HFFc6 (cell line): ENCODE data around the gene OR1S2. TPM values are rescaled to one million over a fixed set of nuclear protein-coding genes. Genes with fewer than 3 reads are reported as not detected.

Source experiments
- DNase-seq: peaks from one replicate; pipeline ENCODE4 v3.0.0-alpha.2; 2018
- H3K27ac Mint-ChIP-seq: 2 replicates; pipeline ENCODE4 v1.8.0; 2020; ENCODE audit warnings: mild to moderate bottlenecking, mixed read lengths
- H3K27me3 Mint-ChIP-seq: 2 replicates; pipeline ENCODE4 v1.8.0; 2021; ENCODE audit warnings: mild to moderate bottlenecking, moderate library complexity, mixed read lengths; ENCODE audit not compliant: insufficient read depth
- H3K36me3 Mint-ChIP-seq: 2 replicates; pipeline ENCODE4 v1.8.0; 2021; ENCODE audit warnings: low read depth, mixed read lengths
- H3K4me1 Mint-ChIP-seq: 2 replicates; pipeline ENCODE4 v1.8.0; 2020; ENCODE audit warnings: low read depth, mixed read lengths
- H3K4me3 Mint-ChIP-seq: 2 replicates; pipeline ENCODE4 v1.8.0; 2020; ENCODE audit warnings: mild to moderate bottlenecking, moderate library complexity, mixed read lengths
- H3K9me3 Mint-ChIP-seq: 2 replicates; pipeline ENCODE4 v1.8.0; 2020; ENCODE audit warnings: mild to moderate bottlenecking, mixed read lengths
- total RNA-seq, 6 experiments: library from RNA; stranded (reverse); fragmentation: NEBNext Ultra II Directional; extraction: Animal tissue kit (Norgen Biotek cat#: 25700); gene quantifications; 2 replicates in 1 of 6; 3 replicates in 5 of 6; pipeline ENCODE4 v1.2.3, GENCODE V29; 2021
- TF ChIP-seq, protein P1 (sequence below): fragments of 200-600 bp; sonication (generic); IDR thresholded peaks from 2 replicates; pipeline ENCODE4 v1.5.0; 2021; ENCODE audit warnings: antibody characterized with exemption, mild to moderate bottlenecking

OR1S2 gene
- total RNA-seq, 6 experiments from 2014 or later = not detected

DNA sequence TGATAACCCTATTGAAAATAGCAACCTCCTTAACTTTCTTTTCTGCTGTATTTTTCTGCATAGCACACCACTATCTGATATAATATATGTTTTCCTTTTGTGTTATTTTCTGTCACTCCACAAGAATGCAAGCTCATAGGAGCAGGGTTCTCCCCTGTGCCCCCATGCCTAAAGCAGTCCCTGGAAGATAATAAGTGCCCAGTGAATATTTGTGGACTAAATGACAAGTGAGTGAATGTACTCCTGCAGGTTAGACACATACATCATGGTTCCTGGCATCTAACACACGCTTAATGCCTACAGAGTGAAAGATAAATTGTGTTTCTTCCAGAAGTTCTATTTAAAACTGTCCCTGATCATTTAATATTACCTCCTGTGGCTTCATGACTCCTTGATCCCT, 39.0 kb downstream of the OR1S2 start:
- Mint-ChIP-seq H3K36me3 (no peaks in the 10 kb centered on the region), H3K27me3 (peaks cover 3% of the 10 kb centered on the region; the same call in 1 of the 2 replicates), H3K27ac (no peak overlapping the region), H3K4me1 (no peaks in the 10 kb centered on the region), H3K4me3 (no peak overlapping the region), H3K9me3 (no peaks in the 10 kb centered on the region)
- TF ChIP-seq, protein P1, sequence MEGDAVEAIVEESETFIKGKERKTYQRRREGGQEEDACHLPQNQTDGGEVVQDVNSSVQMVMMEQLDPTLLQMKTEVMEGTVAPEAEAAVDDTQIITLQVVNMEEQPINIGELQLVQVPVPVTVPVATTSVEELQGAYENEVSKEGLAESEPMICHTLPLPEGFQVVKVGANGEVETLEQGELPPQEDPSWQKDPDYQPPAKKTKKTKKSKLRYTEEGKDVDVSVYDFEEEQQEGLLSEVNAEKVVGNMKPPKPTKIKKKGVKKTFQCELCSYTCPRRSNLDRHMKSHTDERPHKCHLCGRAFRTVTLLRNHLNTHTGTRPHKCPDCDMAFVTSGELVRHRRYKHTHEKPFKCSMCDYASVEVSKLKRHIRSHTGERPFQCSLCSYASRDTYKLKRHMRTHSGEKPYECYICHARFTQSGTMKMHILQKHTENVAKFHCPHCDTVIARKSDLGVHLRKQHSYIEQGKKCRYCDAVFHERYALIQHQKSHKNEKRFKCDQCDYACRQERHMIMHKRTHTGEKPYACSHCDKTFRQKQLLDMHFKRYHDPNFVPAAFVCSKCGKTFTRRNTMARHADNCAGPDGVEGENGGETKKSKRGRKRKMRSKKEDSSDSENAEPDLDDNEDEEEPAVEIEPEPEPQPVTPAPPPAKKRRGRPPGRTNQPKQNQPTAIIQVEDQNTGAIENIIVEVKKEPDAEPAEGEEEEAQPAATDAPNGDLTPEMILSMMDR = no peak
- no peak for DNase-seq

DNA sequence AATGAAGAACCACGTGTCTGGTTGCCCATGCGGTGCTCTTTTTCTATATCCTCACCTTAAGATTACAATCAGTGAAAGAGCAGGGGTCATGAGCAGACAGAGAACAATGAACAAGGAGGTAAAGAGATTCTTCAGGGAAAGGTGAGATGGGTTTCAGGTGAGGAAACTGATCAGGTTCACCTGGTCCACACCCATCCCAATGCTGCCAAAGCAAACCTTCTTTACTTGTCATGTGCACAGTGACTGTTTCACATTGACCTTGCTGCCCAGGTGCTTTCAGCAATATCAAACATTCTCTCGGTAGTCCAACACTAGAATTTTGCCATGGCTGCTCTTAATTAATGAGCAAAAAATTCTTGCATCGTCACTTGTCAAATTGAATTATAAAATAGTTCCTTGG, 39.6 kb downstream of the OR1S2 start:
- Mint-ChIP-seq H3K4me3 (no peak overlapping the region), H3K9me3 (no peaks in the 10 kb centered on the region), H3K27ac (no peak overlapping the region), H3K27me3 (peaks cover 3% of the 10 kb centered on the region; the same call in 1 of the 2 replicates), H3K4me1 (no peaks in the 10 kb centered on the region), H3K36me3 (no peaks in the 10 kb centered on the region)
- no peak for DNase-seq
- TF ChIP-seq, protein P1 = no peak

Other genes with a start within 250 kb of the OR1S2 start
- gene OR9Q1, start 180.3 kb downstream of the OR1S2 start, total RNA-seq = not detected
- not detected for gene OR6Q1, start 173.2 kb downstream of the OR1S2 start, total RNA-seq
- gene OR9I1, start 78.6 kb downstream of the OR1S2 start, total RNA-seq = not detected
- not detected for gene OR9Q2, start 15.1 kb downstream of the OR1S2 start, total RNA-seq
- gene OR1S1, start 8.6 kb upstream of the OR1S2 start, total RNA-seq = not detected
- not detected for gene OR10Q1, start 24.8 kb upstream of the OR1S2 start, total RNA-seq
- gene OR10W1, start 64.1 kb upstream of the OR1S2 start, total RNA-seq = not detected
- gene OR5B17, start 154.9 kb upstream of the OR1S2 start, total RNA-seq = not detected
- gene OR5B3, start 202.7 kb upstream of the OR1S2 start, total RNA-seq = not detected
- not detected for gene OR5B2, start 224.0 kb upstream of the OR1S2 start, total RNA-seq
- not detected for gene OR5B12, start 238.1 kb upstream of the OR1S2 start, total RNA-seq